ENCODE results near the gene NVL.

The NVL gene

GRCh38 chr1:224274970-224275626 lies 54.9 kb downstream of the NVL start:
- DNase-seq: no peak

GRCh38 chr1:224273641-224274040 lies 56.3 kb downstream of the NVL start:
- no peak for DNase-seq

GRCh38 chr1:224271106-224271505 lies 58.9 kb downstream of the NVL start:
- DNase-seq: no peak

- DNase-seq: no peak
Measured at GRCh38 chr1:224267925-224268324, 62.0 kb downstream of the NVL start.

- no peak for DNase-seq
Measured at GRCh38 chr1:224266915-224267856, 62.8 kb downstream of the NVL start.

DNA sequence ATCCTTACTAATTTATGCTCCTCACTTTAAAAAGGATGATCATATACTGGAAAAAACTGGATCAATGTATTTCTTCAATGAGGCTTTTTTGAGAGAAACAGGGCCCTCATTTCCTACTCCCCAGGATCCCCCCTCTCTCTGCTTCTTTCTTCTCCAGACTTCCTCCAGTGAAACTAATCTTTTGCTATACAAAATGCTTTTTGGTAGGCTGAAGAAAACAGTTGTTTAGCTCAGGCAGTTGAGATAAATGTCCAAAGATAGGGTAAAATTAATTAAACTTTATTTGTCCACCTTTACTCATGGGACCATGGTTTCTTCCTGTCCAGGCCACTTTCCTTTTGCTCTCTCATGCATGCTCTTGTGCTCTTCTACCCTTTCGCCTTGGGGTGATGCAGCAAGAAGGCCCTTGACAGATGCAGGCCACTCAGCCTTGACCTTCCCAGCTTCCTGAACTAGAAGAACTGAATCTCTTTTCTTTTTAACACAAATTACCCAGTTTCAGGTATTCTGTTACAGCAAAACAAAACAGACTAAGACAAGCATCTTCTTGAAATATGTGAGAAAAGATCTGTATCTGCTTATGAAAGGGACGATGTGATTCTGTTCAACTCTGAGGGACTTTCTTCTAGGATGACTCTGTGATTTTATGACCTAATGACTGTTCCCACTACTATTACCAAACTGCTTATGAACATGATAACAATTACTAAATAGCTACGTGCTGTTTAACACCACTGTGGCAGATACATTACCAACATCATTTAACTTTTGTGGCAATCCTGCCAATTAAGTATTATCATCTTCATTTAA lies 63.7 kb downstream of the NVL start:
- DNase-seq: no peak

GRCh38 chr1:224264321-224264720 lies 65.7 kb downstream of the NVL start:
- DNase-seq: no peak

DNA sequence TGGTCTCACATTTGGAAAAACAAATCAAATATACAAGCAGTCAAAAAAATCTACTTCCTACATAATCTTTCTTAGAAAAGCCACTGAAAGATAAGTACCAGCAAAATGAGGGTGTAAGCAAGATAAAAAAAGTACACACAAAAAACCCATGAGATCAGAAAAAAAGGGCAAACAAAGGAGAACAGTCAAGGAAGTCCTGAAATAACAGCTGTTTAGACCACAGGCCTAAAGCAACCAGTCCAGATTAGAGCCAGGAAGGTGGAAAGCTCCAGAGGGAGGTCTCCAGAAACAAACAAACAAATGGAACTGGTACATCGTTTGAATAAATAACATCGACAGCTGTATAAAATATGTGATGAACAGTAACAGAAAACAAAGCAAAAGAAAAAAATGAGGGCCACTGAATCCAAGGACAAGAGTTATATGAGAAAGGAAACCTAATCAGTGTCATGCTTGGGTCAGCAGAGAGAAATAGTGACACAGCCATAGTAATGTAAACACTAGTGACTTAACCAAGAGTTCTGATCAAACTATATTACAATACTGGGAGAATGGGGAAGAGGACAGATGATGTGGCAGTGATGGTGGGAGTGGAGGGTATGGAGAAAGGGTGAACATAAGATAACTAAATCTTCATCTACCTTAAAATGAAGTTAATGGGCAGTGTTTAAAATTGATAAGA lies 67.5 kb downstream of the NVL start:
- no peak for DNase-seq

GRCh38 chr1:224259986-224260385 lies 70.0 kb downstream of the NVL start:
- DNase-seq: no peak

- DNase-seq: no peak
Measured at GRCh38 chr1:224258351-224258750, 71.6 kb downstream of the NVL start.

DNA sequence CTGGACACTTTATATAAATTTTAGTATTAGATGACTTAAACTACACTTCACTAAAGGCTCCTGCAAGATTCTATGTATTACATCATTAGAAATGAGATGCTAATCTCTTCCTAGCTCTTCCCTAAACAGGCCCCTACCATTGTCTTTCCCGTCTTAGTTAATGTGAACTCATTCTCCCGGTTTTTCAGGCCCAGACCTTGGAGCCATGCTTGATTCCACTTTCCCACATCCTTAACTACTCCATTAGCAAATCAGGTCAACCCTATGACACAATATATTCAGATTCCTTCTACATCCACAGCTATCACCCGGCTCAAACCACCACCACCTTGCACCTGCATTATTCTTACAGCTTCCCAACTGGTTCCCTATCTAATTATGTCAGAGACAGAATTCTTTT lies 73.3 kb downstream of the NVL start:
- no peak for DNase-seq

DNA sequence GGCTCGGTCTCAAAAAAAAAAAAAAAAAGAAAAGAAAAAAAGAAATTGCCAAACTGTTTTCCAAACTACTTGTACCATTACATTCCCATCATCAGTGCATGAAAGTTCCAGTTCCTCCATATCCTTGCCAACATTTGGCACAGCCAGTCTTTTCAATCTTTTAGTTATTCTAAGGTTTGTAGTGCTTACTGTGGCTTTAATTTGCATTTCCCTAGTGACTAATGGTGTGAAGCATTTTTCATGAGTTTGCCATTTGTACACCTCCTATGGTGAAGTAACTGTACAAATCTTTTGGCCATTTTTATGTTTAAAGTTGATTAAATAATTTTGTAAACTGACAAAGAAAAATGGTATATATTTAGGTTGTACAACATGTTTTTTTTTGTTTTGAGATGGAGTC lies 76.3 kb downstream of the NVL start:
- DNase-seq: no peak

GRCh38 chr1:224252479-224252878 lies 77.5 kb downstream of the NVL start:
- no peak for DNase-seq

- DNase-seq: no peak
Measured at GRCh38 chr1:224251741-224252146, 78.2 kb downstream of the NVL start.

- DNase-seq: no peak
Measured at GRCh38 chr1:224245188-224245587, 84.8 kb downstream of the NVL start.

GRCh38 chr1:224238756-224239155 lies 91.2 kb downstream of the NVL start:
- no peak for DNase-seq

GRCh38 chr1:224238212-224238611 lies 91.8 kb downstream of the NVL start:
- DNase-seq: no peak

- DNase-seq: no peak
Measured at GRCh38 chr1:224237119-224237881, 92.7 kb downstream of the NVL start.

DNA sequence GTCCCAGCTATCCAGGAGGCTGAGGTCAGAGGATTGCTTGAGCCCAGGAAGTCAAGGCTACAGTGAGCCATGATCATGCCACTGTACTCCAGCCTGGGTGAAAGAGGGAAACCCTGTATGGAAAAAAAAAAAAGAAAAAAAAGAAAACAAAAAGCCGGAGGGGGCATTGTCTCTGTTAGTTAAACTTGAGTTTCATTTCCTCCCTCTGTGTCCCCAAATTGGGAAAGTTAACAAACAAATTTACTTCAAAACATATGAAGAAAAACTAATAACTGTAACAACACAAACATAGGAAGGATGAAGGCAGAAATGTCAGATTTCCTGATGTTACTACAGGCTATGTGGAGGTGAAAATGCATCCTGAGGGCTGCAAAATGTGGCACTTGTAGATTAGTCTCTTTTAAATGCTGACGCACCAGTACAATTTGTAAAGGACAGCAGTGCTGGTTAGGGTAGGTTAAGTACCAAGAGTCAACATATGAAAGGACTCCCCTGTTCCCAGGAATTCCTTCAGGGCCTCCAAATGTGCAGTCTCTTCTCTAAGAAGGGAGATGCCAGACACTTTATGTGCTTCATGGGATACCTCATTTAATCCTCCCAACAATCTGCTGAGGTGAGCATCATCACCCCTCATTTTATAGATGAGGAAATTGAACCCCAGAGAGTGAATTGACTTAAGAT lies 94.0 kb downstream of the NVL start:
- DNase-seq: no peak

DNA sequence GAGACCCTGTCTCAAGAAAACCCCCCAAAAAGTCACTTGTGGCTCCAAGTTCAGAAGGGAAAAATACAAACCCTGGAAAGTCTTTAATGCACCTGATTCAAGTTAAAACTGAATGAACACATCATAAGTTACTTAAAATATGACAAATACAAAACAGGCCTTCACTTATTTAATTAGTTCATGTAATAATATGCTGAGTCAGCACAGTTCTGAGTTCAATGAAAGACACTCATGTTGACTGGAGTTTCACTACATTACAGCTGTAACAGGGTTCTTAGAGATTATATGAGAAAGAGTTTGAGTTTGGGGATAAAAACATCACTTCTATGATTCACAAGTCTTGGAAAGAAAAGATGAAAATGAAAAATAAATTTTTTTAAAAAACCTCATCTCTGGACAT lies 96.0 kb downstream of the NVL start:
- no peak for DNase-seq

GRCh38 chr1:224226849-224227502 lies 103.0 kb downstream of the NVL start:
- DNase-seq: no peak
